WTC11 (cell line): ENCODE results near the gene PPP1R11. TPM values are rescaled to one million over a fixed set of nuclear protein-coding genes. Genes with fewer than 3 reads are reported as not detected.

Source experiments
- ATAC-seq: fragments of 200-7000 bp; cut with Tn5 transposase; 2 replicates; pipeline ENCODE4 v1.10.0; 2021; ENCODE audit warnings: mild to moderate bottlenecking, moderate library complexity
- CTCF ChIA-PET: fragments of 300-600 bp; sonication (Branson Sonifier 250); formaldehyde crosslinking; loops from one replicate; lab custom pipeline; 2021; ENCODE audit warnings: antibody characterized with exemption; lab: Charles Lee
- POLR2A ChIA-PET: fragments of 350-600 bp; sonication (Branson Sonifier 250); formaldehyde crosslinking; loops from one replicate; lab custom pipeline; 2021; ENCODE audit warnings: antibody characterized with exemption; lab: Charles Lee
- DNase-seq: peaks from one replicate; pipeline ENCODE4 v3.0.0; 2021; ENCODE audit warnings: low spot score
- H3K27ac Mint-ChIP-seq: 2 replicates; pipeline ENCODE4 v1.8.0; 2021; ENCODE audit warnings: mixed read lengths
- H3K27me3 Mint-ChIP-seq: 2 replicates; pipeline ENCODE4 v1.8.0; 2021; ENCODE audit warnings: low read depth, mild to moderate bottlenecking, moderate library complexity, mixed read lengths
- H3K36me3 Mint-ChIP-seq: 2 replicates; pipeline ENCODE4 v1.8.0; 2021; ENCODE audit warnings: mixed read lengths
- H3K4me1 Mint-ChIP-seq: 2 replicates; pipeline ENCODE4 v1.8.0; 2022; ENCODE audit warnings: mixed read lengths
- H3K4me3 Mint-ChIP-seq: 2 replicates; pipeline ENCODE4 v1.8.0; 2021; ENCODE audit warnings: mild to moderate bottlenecking, moderate library complexity, mixed read lengths
- H3K9me3 Mint-ChIP-seq: 2 replicates; pipeline ENCODE4 v1.8.0; 2021; ENCODE audit warnings: mixed read lengths
- ATF1 ChIP-seq: sonication (generic); formaldehyde crosslinking; IDR thresholded peaks from 2 replicates; pipeline ENCODE4 v1.8.1; 2023; ENCODE audit warnings: mild to moderate bottlenecking, moderate library complexity, missing genetic modification reagents
- CBFB ChIP-seq: sonication (generic); formaldehyde crosslinking; IDR thresholded peaks from 2 replicates; pipeline ENCODE4 v1.8.1; 2022; ENCODE audit warnings: mild to moderate bottlenecking, low read depth, missing genetic modification reagents
- CREB1 ChIP-seq: sonication (generic); formaldehyde crosslinking; IDR thresholded peaks from 2 replicates; pipeline ENCODE4 v1.8.0; 2023; ENCODE audit warnings: mild to moderate bottlenecking, missing genetic modification reagents
- ETV6 ChIP-seq: sonication (generic); formaldehyde crosslinking; IDR thresholded peaks from 2 replicates; pipeline ENCODE4 v1.8.1; 2022; ENCODE audit warnings: mild to moderate bottlenecking, missing genetic modification reagents
- GTF2I ChIP-seq: fragments of 250-450 bp; sonication (Bioruptor Pico); conservative IDR thresholded peaks from 2 replicates; pipeline ENCODE4 v1.4.0; 2021; ENCODE audit warnings: mild to moderate bottlenecking
- IRF2 ChIP-seq: sonication (generic); formaldehyde crosslinking; IDR thresholded peaks from 2 replicates; pipeline ENCODE4 v1.8.0; 2022; ENCODE audit warnings: low read depth, missing genetic modification reagents, borderline replicate concordance
- NFYB ChIP-seq: sonication (generic); formaldehyde crosslinking; conservative IDR thresholded peaks from 2 replicates; pipeline ENCODE4 v1.8.0; 2022; ENCODE audit warnings: low read depth, missing genetic modification reagents
- NR2C2 ChIP-seq: sonication (generic); formaldehyde crosslinking; IDR thresholded peaks from 2 replicates; pipeline ENCODE4 v1.8.0; 2022; ENCODE audit warnings: mild to moderate bottlenecking, missing genetic modification reagents
- OVOL2 ChIP-seq: fragments of 250-450 bp; sonication (Bioruptor Pico); IDR thresholded peaks from 2 replicates; pipeline ENCODE4 v1.9.0; 2021; ENCODE audit warnings: mild to moderate bottlenecking, borderline replicate concordance
- RELA ChIP-seq: sonication (generic); formaldehyde crosslinking; IDR thresholded peaks from 2 replicates; pipeline ENCODE4 v1.8.1; 2022; ENCODE audit warnings: missing genetic modification reagents, mild to moderate bottlenecking, borderline replicate concordance
- SP1 ChIP-seq: sonication (generic); formaldehyde crosslinking; conservative IDR thresholded peaks from 2 replicates; pipeline ENCODE4 v1.8.1; 2022; ENCODE audit warnings: missing genetic modification reagents
- ZBTB21 ChIP-seq: sonication (generic); formaldehyde crosslinking; IDR thresholded peaks from 2 replicates; pipeline ENCODE4 v1.8.1; 2023; ENCODE audit warnings: mild to moderate bottlenecking, missing genetic modification reagents, borderline replicate concordance
- ZNF121 ChIP-seq: sonication (generic); formaldehyde crosslinking; IDR thresholded peaks from 2 replicates; pipeline ENCODE4 v1.8.0; 2023; ENCODE audit warnings: missing genetic modification reagents
- ZNF671 ChIP-seq: fragments of 250-450 bp; sonication (Bioruptor Pico); IDR thresholded peaks from 2 replicates; pipeline ENCODE4 v1.8.0; 2021; ENCODE audit warnings: mild to moderate bottlenecking
- total RNA-seq: library from RNA; stranded (reverse); gene quantifications from 3 replicates; pipeline ENCODE4 v1.2.3, GENCODE V29; 2021
- TF ChIP-seq, protein P1 (sequence below): sonication (generic); formaldehyde crosslinking; IDR thresholded peaks from 2 replicates; pipeline ENCODE4 v1.8.1; 2023; ENCODE audit warnings: mild to moderate bottlenecking, missing genetic modification reagents
- TF ChIP-seq, protein P2 (sequence below): sonication (generic); formaldehyde crosslinking; IDR thresholded peaks from 2 replicates; pipeline ENCODE4 v1.8.1; 2022; ENCODE audit warnings: mild to moderate bottlenecking, moderate library complexity, missing genetic modification reagents
- TF ChIP-seq, protein P3 (sequence below): fragments of 250-450 bp; sonication (Bioruptor Pico); conservative IDR thresholded peaks from 2 replicates; pipeline ENCODE4 v1.9.0; 2021; ENCODE audit warnings: mild to moderate bottlenecking
- TF ChIP-seq, protein P4 (sequence below): sonication (generic); formaldehyde crosslinking; IDR thresholded peaks from 2 replicates; pipeline ENCODE4 v1.8.1; 2023; ENCODE audit warnings: mild to moderate bottlenecking, missing genetic modification reagents
- TF ChIP-seq, protein P5 (sequence below): sonication (generic); formaldehyde crosslinking; IDR thresholded peaks from 2 replicates; pipeline ENCODE4 v1.8.0; 2023; ENCODE audit warnings: mild to moderate bottlenecking, missing genetic modification reagents
- TF ChIP-seq, protein P6 (sequence below): sonication (generic); formaldehyde crosslinking; conservative IDR thresholded peaks from 2 replicates; pipeline ENCODE4 v1.8.1; 2022; ENCODE audit warnings: mild to moderate bottlenecking, missing genetic modification reagents
- TF ChIP-seq, protein P7 (sequence below): fragments of 250-450 bp; sonication (Bioruptor Pico); IDR thresholded peaks from 2 replicates; pipeline ENCODE4 v1.9.0; 2021; ENCODE audit warnings: moderate library complexity, mild to moderate bottlenecking, inconsistent platforms, borderline replicate concordance
- TF ChIP-seq, protein P8 (sequence below): sonication (generic); formaldehyde crosslinking; IDR thresholded peaks from 2 replicates; pipeline ENCODE4 v1.8.0; 2023; ENCODE audit warnings: missing genetic modification reagents

The PPP1R11 gene
- total RNA-seq, 1 experiment from 2014 or later: 25.0 TPM

DNA sequence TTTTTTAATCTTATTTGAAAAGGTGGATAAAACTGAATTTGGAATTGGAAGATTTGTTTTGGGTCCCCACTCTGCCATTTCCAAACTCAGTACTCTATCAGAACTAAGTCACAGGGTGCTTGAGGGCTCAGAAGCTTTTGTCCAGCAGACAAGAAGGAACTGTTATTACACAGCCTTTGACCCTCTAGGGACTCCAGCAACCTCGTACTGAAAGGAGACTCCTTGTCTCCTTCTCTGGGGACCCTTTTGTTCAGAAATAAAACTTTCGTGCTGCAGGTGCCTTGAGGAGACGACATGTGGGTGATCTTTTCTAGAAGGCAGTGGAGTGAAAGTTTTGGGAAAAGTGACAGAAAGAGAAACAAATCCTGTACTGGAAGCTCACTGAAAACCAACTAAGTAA is 13.3 kb upstream of the PPP1R11 start:
- ChIA-PET POLR2A (no interaction called here), CTCF (no interaction called here)
- peaks cover 8% of the 10 kb centered on the region for H3K36me3 Mint-ChIP-seq
- no peaks in the 10 kb centered on the region for H3K27me3 Mint-ChIP-seq
- ATAC-seq: no peak
- no peak overlapping the region for H3K27ac Mint-ChIP-seq
- TF ChIP-seq NR2C2 (CRISPR knock-in tag): no peak
- TF ChIP-seq GTF2I (CRISPR knock-in tag): no peak
- TF ChIP-seq CBFB (CRISPR knock-in tag): no peak
- no peak for TF ChIP-seq OVOL2 (CRISPR knock-in tag)
- no peak for TF ChIP-seq ZBTB21 (CRISPR knock-in tag)
- TF ChIP-seq, protein P1, sequence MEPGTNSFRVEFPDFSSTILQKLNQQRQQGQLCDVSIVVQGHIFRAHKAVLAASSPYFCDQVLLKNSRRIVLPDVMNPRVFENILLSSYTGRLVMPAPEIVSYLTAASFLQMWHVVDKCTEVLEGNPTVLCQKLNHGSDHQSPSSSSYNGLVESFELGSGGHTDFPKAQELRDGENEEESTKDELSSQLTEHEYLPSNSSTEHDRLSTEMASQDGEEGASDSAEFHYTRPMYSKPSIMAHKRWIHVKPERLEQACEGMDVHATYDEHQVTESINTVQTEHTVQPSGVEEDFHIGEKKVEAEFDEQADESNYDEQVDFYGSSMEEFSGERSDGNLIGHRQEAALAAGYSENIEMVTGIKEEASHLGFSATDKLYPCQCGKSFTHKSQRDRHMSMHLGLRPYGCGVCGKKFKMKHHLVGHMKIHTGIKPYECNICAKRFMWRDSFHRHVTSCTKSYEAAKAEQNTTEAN: no peak
- TF ChIP-seq RELA (CRISPR knock-in tag): no peak
- TF ChIP-seq SP1 (CRISPR knock-in tag): no peak
- no peak for TF ChIP-seq ZNF121 (CRISPR knock-in tag)
- no peak for TF ChIP-seq ZNF671 (CRISPR knock-in tag)
- TF ChIP-seq NFYB (CRISPR knock-in tag): no peak
- TF ChIP-seq, protein P2, sequence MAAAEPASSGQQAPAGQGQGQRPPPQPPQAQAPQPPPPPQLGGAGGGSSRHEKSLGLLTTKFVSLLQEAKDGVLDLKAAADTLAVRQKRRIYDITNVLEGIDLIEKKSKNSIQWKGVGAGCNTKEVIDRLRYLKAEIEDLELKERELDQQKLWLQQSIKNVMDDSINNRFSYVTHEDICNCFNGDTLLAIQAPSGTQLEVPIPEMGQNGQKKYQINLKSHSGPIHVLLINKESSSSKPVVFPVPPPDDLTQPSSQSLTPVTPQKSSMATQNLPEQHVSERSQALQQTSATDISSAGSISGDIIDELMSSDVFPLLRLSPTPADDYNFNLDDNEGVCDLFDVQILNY (CRISPR knock-in tag): no peak
- TF ChIP-seq ATF1 (CRISPR knock-in tag): no peak
- no peaks in the 10 kb centered on the region for H3K4me1 Mint-ChIP-seq
- H3K4me3 Mint-ChIP-seq: no peak overlapping the region
- no peaks in the 10 kb centered on the region for H3K9me3 Mint-ChIP-seq
- DNase-seq: no peak

DNA sequence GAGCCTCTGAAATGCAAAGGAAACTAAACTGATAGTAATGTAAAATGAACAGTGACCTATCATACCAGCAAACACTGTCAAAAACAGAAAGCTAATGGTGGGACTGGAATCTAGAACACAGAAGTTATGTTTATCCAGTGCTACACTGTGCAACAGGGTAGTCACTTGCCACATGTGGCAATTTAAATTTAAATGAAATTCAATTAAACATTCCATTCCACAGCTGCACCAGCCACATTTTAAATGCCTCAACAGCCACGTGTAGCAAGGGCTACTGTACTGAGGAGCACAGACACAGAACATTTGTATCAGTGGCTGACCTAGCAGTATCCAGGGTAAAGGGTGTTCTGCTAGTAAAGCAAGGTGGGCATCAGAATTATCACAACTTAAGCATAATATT is 11.5 kb upstream of the PPP1R11 start:
- no peak for ATAC-seq
- no peak overlapping the region for H3K27ac Mint-ChIP-seq

DNA sequence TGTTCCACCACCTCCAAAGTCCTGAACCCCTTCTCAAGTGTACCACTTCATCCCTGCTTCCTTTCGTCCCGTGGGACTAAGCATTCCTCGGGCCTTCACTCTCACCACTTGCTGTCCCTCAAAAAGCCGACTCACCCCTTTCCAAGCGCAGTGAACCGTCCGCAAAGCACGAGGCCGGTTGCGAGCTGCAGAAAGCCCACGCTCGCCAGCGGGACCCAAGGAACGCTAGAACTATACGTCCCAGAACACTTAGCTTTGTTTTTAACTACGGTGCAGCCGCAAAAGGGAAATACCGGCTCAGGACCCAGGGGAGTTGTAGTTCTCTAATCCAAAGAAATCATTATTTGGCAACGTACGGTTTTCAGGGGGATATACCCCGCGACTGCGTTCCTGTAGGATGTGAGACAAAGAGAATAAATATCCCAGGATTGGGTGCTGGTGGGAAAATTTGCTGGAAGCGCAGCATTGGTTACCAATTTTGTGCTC is 6.3 kb upstream of the PPP1R11 start:
- Mint-ChIP-seq H3K27ac (peak overlapping the region; percentile 94), H3K4me3 (peak overlapping the region; percentile 98), H3K27me3 (no peaks in the 10 kb centered on the region), H3K4me1 (peaks cover 23% of the 10 kb centered on the region), H3K9me3 (no peaks in the 10 kb centered on the region), H3K36me3 (peaks cover 14% of the 10 kb centered on the region; the same call in 1 of the 2 replicates)
- DNase-seq: peak; percentile 15
- ChIA-PET CTCF (interaction anchor here (0.9 to 3.0 kb wide), 6 partner anchors 14 to 411 kb away, joined by 3 to 16 read pairs (median 6); partner anchors contain the start of gene RNF39), POLR2A (interaction anchor here (0.6 to 1.6 kb wide), 5 partner anchors 14 to 213 kb away, joined by 3 to 8 read pairs (median 3); no protein-coding TSS in a partner anchor)
- ATAC-seq: no peak
- TF ChIP-seq, protein P3, sequence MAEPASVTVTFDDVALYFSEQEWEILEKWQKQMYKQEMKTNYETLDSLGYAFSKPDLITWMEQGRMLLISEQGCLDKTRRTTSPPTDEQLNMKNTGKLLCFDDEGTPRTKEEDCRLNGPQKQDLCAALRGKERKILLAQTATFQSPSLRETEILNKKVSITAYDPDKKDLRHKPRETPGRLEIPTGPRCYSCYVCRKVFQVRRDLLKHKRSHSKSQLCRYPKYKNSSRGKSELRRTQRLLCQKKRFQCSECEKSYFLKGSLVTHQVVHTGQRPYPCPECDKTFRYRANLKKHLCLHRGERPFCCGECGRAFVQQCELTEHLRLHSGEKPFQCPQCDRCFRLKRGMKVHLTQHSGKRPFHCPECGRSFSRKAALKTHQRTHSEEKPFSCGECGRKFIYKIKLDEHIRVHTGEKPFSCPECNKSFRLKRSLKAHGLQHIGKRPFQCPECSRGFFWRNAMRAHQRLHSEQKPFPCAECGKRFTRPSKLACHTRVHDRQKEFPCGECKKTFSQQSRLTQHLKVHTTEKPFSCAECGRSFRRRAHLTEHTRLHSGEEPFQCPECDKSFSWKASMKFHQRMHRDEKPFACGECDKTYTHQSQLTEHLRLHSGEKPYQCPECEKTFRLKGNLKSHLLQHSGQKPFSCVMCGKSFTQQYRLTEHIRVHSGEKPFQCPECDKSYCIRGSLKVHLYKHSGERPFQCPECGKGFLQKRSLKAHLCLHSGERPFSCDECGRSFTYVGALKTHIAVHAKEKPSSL: no peak
- TF ChIP-seq, protein P4, sequence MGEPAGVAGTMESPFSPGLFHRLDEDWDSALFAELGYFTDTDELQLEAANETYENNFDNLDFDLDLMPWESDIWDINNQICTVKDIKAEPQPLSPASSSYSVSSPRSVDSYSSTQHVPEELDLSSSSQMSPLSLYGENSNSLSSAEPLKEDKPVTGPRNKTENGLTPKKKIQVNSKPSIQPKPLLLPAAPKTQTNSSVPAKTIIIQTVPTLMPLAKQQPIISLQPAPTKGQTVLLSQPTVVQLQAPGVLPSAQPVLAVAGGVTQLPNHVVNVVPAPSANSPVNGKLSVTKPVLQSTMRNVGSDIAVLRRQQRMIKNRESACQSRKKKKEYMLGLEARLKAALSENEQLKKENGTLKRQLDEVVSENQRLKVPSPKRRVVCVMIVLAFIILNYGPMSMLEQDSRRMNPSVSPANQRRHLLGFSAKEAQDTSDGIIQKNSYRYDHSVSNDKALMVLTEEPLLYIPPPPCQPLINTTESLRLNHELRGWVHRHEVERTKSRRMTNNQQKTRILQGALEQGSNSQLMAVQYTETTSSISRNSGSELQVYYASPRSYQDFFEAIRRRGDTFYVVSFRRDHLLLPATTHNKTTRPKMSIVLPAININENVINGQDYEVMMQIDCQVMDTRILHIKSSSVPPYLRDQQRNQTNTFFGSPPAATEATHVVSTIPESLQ: no peak
- TF ChIP-seq, protein P5, sequence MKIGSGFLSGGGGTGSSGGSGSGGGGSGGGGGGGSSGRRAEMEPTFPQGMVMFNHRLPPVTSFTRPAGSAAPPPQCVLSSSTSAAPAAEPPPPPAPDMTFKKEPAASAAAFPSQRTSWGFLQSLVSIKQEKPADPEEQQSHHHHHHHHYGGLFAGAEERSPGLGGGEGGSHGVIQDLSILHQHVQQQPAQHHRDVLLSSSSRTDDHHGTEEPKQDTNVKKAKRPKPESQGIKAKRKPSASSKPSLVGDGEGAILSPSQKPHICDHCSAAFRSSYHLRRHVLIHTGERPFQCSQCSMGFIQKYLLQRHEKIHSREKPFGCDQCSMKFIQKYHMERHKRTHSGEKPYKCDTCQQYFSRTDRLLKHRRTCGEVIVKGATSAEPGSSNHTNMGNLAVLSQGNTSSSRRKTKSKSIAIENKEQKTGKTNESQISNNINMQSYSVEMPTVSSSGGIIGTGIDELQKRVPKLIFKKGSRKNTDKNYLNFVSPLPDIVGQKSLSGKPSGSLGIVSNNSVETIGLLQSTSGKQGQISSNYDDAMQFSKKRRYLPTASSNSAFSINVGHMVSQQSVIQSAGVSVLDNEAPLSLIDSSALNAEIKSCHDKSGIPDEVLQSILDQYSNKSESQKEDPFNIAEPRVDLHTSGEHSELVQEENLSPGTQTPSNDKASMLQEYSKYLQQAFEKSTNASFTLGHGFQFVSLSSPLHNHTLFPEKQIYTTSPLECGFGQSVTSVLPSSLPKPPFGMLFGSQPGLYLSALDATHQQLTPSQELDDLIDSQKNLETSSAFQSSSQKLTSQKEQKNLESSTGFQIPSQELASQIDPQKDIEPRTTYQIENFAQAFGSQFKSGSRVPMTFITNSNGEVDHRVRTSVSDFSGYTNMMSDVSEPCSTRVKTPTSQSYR (CRISPR knock-in tag): no peak

More for the DNA sequence above, 11.5 kb upstream of the PPP1R11 start:
- no peak for DNase-seq
- no peaks in the 10 kb centered on the region for H3K27me3 Mint-ChIP-seq
- ChIA-PET CTCF (no interaction called here), POLR2A (no interaction called here)
- TF ChIP-seq CREB1 (CRISPR knock-in tag) (no peak), IRF2 (no peak), ETV6 (no peak)
- TF ChIP-seq, protein P6, sequence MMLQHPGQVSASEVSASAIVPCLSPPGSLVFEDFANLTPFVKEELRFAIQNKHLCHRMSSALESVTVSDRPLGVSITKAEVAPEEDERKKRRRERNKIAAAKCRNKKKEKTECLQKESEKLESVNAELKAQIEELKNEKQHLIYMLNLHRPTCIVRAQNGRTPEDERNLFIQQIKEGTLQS (CRISPR knock-in tag): no peak
- TF ChIP-seq, protein P7, sequence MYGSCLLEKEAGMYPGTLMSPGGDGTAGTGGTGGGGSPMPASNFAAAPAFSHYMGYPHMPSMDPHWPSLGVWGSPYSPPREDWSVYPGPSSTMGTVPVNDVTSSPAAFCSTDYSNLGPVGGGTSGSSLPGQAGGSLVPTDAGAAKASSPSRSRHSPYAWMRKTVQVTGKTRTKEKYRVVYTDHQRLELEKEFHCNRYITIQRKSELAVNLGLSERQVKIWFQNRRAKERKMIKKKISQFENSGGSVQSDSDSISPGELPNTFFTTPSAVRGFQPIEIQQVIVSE (CRISPR knock-in tag): no peak
- TF ChIP-seq, protein P8, sequence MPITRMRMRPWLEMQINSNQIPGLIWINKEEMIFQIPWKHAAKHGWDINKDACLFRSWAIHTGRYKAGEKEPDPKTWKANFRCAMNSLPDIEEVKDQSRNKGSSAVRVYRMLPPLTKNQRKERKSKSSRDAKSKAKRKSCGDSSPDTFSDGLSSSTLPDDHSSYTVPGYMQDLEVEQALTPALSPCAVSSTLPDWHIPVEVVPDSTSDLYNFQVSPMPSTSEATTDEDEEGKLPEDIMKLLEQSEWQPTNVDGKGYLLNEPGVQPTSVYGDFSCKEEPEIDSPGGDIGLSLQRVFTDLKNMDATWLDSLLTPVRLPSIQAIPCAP: no peak
- TF ChIP-seq, all 79 proteins: peak for 0
- Mint-ChIP-seq H3K4me3 (no peak overlapping the region), H3K36me3 (peaks cover 8% of the 10 kb centered on the region), H3K4me1 (peaks cover 9% of the 10 kb centered on the region), H3K9me3 (no peaks in the 10 kb centered on the region)
